Right lobe of liver (tissue), 4 donors: ENCODE data around the gene ZNF525.

ENCODE experiments used
- CTCF ChIP-seq, 4 donors: fragments of 200-600 bp in 3 of 4; fragments of 450-650 bp in 1 of 4; IDR thresholded peaks; one replicate each; pipeline versions ENCODE4 v1.5.1 to v1.8.0; 2016 to 2022; ENCODE audit warnings: antibody characterized with exemption in 4 of 4, mild to moderate bottlenecking in 2 of 4
- POLR2A ChIP-seq: fragments of 450-650 bp; IDR thresholded peaks from one replicate; pipeline ENCODE4 v1.6.1; 2017; ENCODE audit warnings: antibody characterized with exemption, mild to moderate bottlenecking
- donor health status: DM: no; HTN: no; CAD: no.
- donor health status: DM: no; HTN: no; CAD: no.
- donor health status: DM: no; HTN: yes; CAD: no.

- TF ChIP-seq CTCF (IDR thresholded peaks at IDR 0.05): no peak
- TF ChIP-seq POLR2A: no peak
Measured at GRCh38 chr19:53394522-53394973, 29.0 kb downstream of the ZNF525 start.
